Chondrocyte (in vitro differentiated cells): ENCODE results near the gene ANKMY1. TPM values are rescaled to one million over a fixed set of nuclear protein-coding genes. Genes with fewer than 3 reads are reported as not detected.

Source experiments
- DNase-seq: peaks from one replicate; pipeline ENCODE4 v3.0.0; 2021; ENCODE audit warnings: mixed read lengths, low spot score
- H3K27ac Mint-ChIP-seq: one replicate; pipeline ENCODE4 v1.8.0; 2021; ENCODE audit warnings: mild to moderate bottlenecking, moderate library complexity, mixed read lengths; ENCODE audit not compliant: unreplicated experiment
- H3K27me3 Mint-ChIP-seq: 2 replicates; pipeline ENCODE4 v1.8.0; 2021; ENCODE audit warnings: low read depth, mixed read lengths
- H3K36me3 Mint-ChIP-seq: 2 replicates; pipeline ENCODE4 v1.8.0; 2021; ENCODE audit warnings: low read depth, mixed read lengths
- H3K4me1 Mint-ChIP-seq: 2 replicates; pipeline ENCODE4 v1.8.0; 2021; ENCODE audit warnings: low read depth, mild to moderate bottlenecking, mixed read lengths
- H3K4me3 Mint-ChIP-seq: one replicate; pipeline ENCODE4 v1.8.0; 2021; ENCODE audit warnings: mild to moderate bottlenecking, moderate library complexity, mixed read lengths; ENCODE audit not compliant: unreplicated experiment
- H3K9me3 Mint-ChIP-seq: 2 replicates; pipeline ENCODE4 v1.8.0; 2021; ENCODE audit warnings: low read depth, mixed read lengths
- CTCF ChIP-seq: fragments of 200-600 bp; sonication (generic); IDR thresholded peaks from 2 replicates; pipeline ENCODE4 v1.5.0; 2021; ENCODE audit warnings: antibody characterized with exemption, mild to moderate bottlenecking, moderate library complexity
- total RNA-seq: library from RNA; stranded (reverse); gene quantifications from 3 replicates; pipeline ENCODE4 v1.2.1, GENCODE V29; 2021

ANKMY1 gene
- total RNA-seq, 1 donor from 2014 or later: 10.8 TPM

- DNase-seq: peak; percentile 63
- Mint-ChIP-seq H3K4me3 (no peak overlapping the region), H3K9me3 (no peaks in the 10 kb centered on the region), H3K36me3 (peaks cover 2% of the 10 kb centered on the region), H3K27ac (no peak overlapping the region), H3K27me3 (no peaks in the 10 kb centered on the region), H3K4me1 (peaks cover 37% of the 10 kb centered on the region)
- TF ChIP-seq CTCF: no peak
Measured at GRCh38 chr2:240589375-240589774, 31.6 kb upstream of the ANKMY1 start.

- TF ChIP-seq CTCF: no peak
- peaks cover 41% of the 10 kb centered on the region for H3K4me1 Mint-ChIP-seq
- H3K27ac Mint-ChIP-seq: no peak overlapping the region
- H3K9me3 Mint-ChIP-seq: no peaks in the 10 kb centered on the region
- H3K4me3 Mint-ChIP-seq: peak overlapping the region; percentile 29
- peaks cover 2% of the 10 kb centered on the region for H3K36me3 Mint-ChIP-seq
- DNase-seq: peak; percentile 64
- no peaks in the 10 kb centered on the region for H3K27me3 Mint-ChIP-seq
Measured at GRCh38 chr2:240588669-240589068, 30.9 kb upstream of the ANKMY1 start.

DNA sequence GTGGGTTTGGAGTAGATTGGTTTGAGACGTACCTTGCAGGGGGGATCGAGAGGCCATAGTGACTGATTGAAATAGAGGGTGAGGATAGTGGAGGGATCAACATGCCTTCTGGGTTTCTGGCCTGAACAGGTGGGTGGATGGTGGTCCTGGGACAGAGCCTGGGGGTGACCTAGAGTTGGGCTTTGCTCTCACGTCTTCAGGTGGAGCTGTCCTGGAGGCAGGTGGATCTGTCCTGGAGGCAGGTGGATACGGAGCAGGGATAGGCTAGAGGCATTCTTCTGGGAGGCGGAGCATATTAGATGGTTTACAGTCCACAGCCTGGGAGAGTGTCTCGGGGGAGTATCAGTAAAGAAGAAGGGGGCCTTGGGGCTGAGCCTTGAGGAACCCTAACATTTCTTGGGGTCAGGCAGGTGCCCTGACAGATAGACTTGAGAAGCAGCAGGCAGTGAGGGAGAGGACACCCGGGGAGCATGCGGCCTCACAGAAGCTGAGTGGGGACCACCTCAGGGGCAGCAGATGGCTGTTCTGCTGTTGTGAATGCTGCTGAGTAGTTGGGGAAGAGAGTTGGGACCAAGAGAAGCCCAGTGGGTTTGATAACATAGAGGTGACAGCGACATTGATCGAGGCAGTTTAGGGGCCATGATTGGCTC, 30.3 kb upstream of the ANKMY1 start:
- Mint-ChIP-seq H3K9me3 (no peaks in the 10 kb centered on the region), H3K27ac (no peak overlapping the region)

GRCh38 chr2:240586919-240587800, 29.4 kb upstream of the ANKMY1 start:
- peak; percentile 85 for DNase-seq
- peak; percentile 21 for TF ChIP-seq CTCF
- Mint-ChIP-seq H3K36me3 (no peaks in the 10 kb centered on the region), H3K9me3 (no peaks in the 10 kb centered on the region), H3K27ac (no peak overlapping the region), H3K4me3 (peak overlapping the region; percentile 91), H3K4me1 (peaks cover 54% of the 10 kb centered on the region), H3K27me3 (no peaks in the 10 kb centered on the region)

More for the DNA sequence above, 30.3 kb upstream of the ANKMY1 start:
- DNase-seq: peak; percentile 68
- H3K4me1 Mint-ChIP-seq: peaks cover 46% of the 10 kb centered on the region
- peaks cover 2% of the 10 kb centered on the region for H3K36me3 Mint-ChIP-seq
- H3K4me3 Mint-ChIP-seq: peak overlapping the region; percentile 91
- TF ChIP-seq CTCF: no peak
- H3K27me3 Mint-ChIP-seq: no peaks in the 10 kb centered on the region

GRCh38 chr2:240586198-240586918, 28.6 kb upstream of the ANKMY1 start, which contains the start of gene CAPN10:
TSS of gene CAPN10 (plus strand) at chr2:240586734. CDS start at chr2:240586912, 178 bp downstream.
- no peaks in the 10 kb centered on the region for H3K27me3 Mint-ChIP-seq
- peaks cover 54% of the 10 kb centered on the region for H3K4me1 Mint-ChIP-seq
- no peak for TF ChIP-seq CTCF
- DNase-seq: peak; percentile 99
- no peaks in the 10 kb centered on the region for H3K36me3 Mint-ChIP-seq
- peak within 1 kb of the TSS; percentile 88 for H3K27ac Mint-ChIP-seq
- peak within 1 kb of the TSS; percentile 91 for H3K4me3 Mint-ChIP-seq
- no peaks in the 10 kb centered on the region for H3K9me3 Mint-ChIP-seq
